Activated CD4-positive, alpha-beta T cell treated with anti-CD3 and anti-CD28 coated beads, Interleukin-2, Interleukin-6, amounts not matched to agents 100 ng/mL and 50 ng/mL, durations not matched to agents 16 hours and 8 hours (primary cell): ENCODE data around the gene S1PR3.
A peak's percentile ranks its signal among the peaks of the same experiment; 100 is the strongest.
"Not testable (repeated sequence)": the region's sequence is repeated elsewhere in the genome, so short reads cannot be mapped to it uniquely, and the experiment has no call there.

Experiments used
- DNase-seq: peaks from one replicate; pipeline ENCODE4 v3.0.0-alpha.2; 2020

Gene S1PR3

DNA sequence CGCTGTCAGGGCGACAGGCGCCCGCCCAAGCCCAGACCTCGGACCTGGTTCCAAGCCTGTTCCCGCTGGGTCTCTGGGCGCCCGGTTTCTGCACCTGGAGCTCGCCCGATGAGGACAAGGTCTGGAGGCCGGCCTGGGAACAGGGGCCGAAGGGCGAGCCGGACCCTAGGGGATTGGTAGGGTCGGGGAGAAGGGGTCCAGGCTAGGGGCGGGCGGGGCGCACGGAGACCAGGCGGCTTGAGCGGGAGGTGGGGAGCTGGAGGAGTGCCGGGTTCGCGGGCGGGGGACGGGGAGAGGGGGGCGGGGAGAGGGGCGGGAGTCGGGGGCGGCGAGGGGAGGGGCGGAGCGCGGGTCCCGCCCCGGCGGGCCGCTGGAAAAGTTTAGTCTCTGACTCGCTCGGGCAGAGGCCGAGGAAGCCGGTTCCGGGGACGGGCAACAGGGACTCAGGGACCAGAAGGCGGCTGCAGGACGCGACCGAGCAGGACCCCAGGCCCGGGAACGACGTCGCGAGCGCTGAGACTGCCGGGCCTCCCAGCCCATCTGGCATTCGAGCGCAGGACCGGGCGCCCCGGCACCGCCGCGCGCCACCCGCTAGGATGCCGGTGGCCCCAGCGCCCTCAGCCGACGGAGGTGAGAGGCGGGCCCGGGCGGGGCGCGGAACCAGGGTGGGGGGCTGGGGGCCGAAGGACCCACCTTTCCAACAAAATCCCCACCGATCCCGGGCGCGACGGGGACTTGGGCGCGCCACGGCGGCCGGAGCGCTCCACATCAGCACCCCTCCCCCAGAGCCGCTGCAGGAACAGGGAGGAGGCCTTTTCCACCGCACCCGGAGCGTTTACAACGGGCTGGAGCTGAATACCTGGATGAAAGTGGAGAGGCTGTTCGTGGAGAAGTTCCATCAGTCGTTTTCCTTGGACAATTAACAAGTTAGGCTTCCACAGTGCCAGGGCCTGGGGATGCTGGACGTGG, at the start of gene S1PR3:
S1PR3 (plus strand) TSS at position 403 of the 969 bp plus-strand sequence. CDS start 9,733 bp downstream, outside the sequence.
- peak; percentile 32 for DNase-seq

GRCh38 chr9:88941586-88941985, 49.7 kb upstream of the S1PR3 start:
- not testable (repeated sequence) for DNase-seq

GRCh38 chr9:88942411-88942810, 48.9 kb upstream of the S1PR3 start:
- no peak for DNase-seq

DNA sequence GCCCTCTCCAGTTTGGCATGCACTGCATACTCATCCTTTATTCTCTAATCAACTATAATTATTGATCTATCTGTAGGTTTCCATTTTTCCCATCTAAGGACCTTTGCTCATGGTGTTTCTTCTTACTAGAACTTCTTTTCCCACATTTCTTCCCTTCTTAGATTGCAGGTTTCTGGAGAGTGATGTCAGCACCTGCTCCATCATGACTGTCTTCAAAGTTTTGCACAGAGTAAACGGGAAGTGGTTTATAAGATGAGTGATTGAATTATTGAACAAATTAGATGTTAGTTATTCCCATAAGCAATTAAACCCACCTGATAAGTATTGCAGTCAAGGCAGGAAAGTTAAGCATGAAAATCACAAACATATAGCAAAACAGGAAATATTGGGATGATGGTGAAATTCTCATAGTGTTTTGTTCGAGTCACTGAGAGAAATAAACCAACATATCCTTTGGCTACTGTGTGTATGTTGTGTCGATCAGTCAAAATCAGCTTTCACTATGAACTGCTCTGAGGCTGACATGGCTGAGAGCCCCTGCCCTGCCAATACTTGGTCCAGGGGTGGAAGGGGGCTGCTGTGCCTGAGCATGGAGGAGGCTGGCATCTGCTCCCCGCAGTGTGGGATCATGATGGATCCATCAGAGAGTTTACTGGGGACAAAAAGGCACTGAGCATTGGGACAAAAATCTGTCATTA, 45.5 kb upstream of the S1PR3 start:
- DNase-seq, result peak; percentile 4

DNA sequence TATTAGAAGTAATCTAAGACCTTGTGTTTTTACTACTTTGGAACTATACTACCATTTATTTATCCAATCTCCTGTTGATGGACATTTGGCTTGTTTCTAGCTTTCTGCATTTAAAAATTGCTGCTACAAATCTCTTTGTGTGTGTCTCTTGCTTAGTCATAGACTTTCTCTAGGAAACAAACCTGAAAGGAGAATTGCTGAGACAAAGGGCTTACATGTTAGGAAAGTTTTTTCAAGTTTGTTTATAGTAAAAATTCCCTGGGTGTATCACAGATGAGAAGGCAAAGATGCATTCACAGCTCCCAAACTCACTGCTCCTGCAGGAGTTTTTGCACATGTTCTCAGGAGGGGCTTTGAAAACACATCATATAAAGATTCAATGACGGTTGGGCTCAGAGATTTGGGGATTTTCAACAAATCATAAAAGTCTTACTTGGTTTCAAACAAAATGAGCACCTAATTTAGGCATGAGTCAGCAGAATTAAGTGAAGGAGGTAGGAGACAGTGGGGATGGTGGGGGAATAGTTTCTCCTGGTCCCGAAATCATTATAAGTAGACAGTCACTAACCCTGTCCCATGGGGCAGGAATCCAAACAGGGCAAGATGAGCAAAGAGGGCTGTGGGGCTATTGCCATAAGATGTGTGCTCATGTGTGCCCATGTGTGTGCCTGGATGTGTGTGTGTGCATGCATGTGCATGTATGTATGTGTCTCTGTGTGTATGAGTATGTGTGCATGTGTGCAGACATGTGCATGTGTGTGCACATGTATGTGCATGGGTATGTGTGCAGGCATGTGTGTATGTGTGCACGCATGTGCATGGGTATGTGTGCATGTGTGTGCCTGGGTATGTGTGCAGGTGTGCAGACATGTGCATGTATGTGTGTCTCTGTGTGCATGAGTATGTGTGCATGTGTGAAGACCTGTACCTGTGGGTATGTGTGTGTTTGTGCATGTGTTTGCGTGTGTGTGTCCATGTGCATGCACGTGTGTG, 43.4 kb upstream of the S1PR3 start:
- DNase-seq, result no peak

- no peak for DNase-seq
These were observed 41.8 kb upstream of the S1PR3 start for GRCh38 chr9:88949425-88949824.

DNA sequence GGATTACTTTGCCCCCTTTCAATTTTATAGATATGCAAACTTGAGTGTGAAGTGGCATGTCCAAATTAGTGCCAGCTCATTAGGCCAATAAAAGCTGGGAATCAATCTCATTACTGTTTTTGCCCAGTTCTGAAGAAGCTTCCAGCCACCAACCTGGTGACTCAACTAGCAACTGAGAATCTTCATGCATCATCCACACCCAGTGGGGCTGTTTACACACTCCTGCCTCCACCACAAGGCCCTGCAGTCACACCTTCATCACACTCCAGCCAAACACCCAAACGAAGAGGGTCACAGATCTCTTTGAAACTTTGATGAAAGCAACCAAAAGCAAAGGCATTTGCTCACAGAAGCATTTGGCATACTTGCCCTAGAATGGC, 41.3 kb upstream of the S1PR3 start:
- DNase-seq, result peak; percentile 56

GRCh38 chr9:88950341-88951154, 40.7 kb upstream of the S1PR3 start:
- DNase-seq, result no peak

DNA sequence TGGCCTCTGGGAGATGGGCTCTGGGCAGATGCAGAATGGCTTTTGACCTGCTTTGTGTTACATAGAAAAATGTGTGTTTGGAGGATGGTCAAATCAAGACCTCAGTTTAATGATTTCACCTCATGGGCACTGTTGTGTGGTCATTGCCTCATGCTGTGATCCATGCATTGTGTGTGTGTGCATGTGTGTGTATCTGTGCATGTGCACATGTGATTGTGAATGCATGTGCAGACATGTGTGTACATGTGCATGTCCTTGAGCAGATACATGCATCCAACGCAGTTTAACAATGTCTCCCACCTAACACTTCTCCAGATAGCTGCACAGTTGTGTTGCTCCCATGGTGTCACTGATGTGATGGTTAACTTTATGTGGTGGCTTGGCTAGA, 40.1 kb upstream of the S1PR3 start:
- DNase-seq, result no peak

DNA sequence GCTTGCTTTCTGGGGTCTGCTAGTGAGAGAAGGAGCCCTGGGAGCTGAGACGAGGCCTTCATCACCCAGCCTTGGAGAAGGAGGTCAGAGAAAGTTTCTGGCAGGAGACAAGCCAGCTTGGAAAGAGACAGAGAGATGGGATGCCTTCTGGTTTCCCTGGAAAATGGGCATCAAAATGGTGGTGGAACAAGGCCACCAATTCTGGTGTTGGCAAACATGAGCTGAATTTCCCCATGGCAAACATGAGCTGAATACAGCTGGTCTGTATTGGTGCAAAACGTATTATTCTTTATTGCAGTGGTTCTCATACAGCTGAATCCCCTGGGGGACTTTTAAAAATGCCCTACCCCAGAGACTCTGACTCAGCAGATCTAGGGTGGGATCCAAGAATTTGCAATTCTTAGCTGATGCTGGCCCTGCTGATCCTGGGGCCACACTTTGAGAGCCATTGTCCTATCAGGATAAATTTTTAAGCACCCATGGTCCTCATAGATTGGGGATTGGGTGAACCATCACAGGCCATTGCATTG, 39.1 kb upstream of the S1PR3 start:
- no peak for DNase-seq

- DNase-seq, result no peak
These were observed 38.3 kb upstream of the S1PR3 start for GRCh38 chr9:88952976-88953375.

- no peak for DNase-seq
These were observed 37.8 kb upstream of the S1PR3 start for GRCh38 chr9:88953381-88954029.

DNA sequence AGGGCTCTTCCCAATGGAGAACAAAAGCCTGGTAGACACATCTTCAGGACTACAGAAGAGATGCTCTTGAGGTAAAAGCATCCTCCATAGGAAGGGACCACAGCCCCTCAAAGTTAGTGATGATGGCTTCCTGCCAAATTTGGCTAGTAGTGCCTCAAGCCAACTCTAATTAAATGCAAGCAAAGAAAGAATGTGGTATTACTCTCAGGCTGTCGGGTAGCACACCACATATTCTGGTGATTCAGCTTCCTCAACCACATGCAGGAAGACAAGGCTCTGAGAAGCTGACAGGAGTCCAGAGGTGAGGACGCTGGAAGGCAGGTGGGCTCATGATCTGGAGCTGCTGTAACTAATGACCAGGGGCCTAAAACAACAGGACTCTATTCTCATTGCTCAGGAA, 37.2 kb upstream of the S1PR3 start:
- DNase-seq, result no peak

- DNase-seq, result no peak
These were observed 33.7 kb upstream of the S1PR3 start for GRCh38 chr9:88957526-88957925.

GRCh38 chr9:88959727-88960469, 31.4 kb upstream of the S1PR3 start:
- no peak for DNase-seq

GRCh38 chr9:88960632-88961031, 30.6 kb upstream of the S1PR3 start:
- no peak for DNase-seq

GRCh38 chr9:88965473-88965872, 25.8 kb upstream of the S1PR3 start:
- DNase-seq, result no peak

DNA sequence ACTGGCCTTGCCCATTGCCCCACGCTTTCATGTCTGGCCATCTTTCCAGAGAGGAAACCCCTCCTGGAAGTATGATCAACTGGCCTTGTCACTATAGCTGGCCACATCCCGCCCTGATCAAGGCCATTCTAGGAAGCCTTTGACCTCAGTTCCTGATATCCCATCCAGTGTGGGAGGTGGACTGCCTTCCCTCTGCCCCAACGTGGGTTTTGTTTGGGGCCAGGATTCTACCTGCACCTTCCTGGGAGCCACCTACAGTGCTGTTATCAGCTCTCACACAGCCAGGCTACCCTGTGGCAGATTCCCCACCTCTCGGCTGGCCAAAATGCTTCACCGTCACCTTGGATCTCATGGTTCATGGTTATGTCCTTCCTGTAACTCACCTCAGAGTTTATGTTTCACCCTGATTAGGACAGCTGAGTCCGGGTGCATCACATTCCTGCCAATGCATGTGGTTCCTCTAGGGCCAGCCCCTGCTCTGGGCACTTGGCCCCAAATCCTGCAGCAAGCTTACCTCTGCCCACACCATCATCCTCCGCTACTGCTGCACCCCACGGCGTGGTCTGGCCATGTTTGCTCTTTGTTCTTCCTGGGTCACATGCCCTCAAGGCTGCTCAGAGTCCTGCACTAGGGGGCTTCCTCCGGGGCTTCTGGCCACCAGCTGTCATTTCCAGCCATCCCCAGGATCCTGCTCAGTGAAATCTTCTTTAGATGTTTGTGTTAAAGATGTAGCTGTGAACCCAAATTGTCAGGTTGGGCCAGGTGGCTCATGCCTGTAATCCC, 24.2 kb upstream of the S1PR3 start:
- DNase-seq, result no peak

DNA sequence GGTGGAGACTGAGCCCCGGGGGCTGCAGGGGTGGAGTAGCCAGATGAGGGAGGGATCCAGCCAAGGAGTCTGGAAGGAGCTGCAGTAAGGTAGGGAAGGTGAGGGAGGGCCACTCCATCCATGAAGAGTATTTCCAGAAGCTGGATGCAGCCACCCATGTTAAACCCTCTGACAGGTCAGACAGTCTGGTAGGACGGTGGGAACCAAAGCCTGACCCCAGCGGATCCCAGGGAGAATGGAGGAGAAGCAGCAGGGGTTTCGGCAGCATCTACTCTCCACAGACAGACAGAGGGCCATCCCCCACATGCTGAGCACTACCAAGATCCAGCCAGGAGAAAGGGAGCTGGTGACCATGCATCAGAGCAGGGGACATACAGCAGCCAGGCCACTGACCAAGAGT, 22.5 kb upstream of the S1PR3 start:
- no peak for DNase-seq
